B cell (primary cell): ENCODE data around the gene YAP1.

Experiments
- CTCF ChIP-seq: fragments of 200-600 bp; IDR thresholded peaks from one replicate; pipeline ENCODE4 v1.8.0; 2022; ENCODE audit warnings: antibody characterized with exemption, mild to moderate bottlenecking
- EZH2 ChIP-seq: IDR thresholded peaks from 2 replicates; pipeline ENCODE4 v1.6.1; 2012; ENCODE audit warnings: borderline replicate concordance, low read depth, mild to moderate bottlenecking, moderate library complexity, low read length; ENCODE audit not compliant: insufficient read depth, poor library complexity, severe bottlenecking

DNA sequence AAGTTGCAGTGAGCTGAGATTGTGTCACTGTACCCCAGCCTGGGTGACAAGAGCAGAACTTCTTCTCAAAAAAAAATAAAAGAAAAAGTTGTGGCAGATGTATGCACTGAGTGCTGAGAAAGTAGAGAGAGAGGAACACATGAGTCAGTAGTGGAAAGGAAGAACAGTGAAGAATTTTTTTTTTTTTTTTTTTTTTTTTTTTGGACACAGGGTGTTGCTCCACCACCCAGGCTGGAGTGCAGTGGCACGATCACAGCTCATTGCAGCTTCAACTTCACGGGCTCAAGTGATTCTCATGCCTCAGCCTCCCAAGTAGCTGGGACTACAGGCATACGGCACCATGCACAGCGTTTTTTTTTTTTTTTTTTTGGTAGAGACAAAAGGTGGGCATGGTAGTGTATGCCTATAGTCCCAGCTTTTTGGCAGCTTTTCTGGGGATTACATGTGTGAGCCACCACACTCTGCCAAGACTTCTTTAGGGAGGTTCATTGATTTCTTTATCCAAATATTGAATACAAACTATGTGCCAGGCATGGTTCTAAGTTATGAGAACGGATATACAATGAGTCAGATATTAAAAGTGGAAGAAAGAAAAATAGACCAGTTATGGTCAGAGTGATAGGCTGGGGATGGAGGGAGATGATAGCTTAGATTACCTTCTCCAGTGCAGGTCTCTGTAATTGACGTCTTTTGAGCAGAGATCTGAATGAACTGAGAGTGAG is 62.0 kb downstream of the YAP1 start:
- TF ChIP-seq EZH2 (no peak), CTCF (no peak)
